ENCODE measurements around the gene CCDC185.
"Not testable (repeated sequence)": the region's sequence is repeated elsewhere in the genome, so short reads cannot be mapped to it uniquely, and the experiment has no call there.

CCDC185 gene

DNA sequence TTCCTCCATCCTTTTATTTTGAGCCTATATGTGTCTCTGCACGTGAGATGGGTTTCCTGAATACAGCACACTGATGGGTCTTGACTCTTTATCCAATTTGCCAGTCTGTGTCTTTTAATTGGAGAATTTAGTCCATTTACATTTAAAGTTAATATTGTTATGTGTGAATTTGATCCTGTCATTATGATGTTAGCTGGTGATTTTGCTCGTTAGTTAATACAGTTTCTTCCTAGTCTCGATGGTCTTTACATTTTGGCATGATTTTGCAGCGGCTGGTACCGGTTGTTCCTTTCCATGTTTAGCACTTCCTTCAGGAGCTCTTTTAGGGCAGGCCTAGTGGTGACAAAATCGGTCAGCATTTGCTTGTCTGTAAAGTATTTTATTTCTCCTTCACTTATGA lies 6.2 kb downstream of the CCDC185 start:
- not testable (repeated sequence) for DNase-seq

DNA sequence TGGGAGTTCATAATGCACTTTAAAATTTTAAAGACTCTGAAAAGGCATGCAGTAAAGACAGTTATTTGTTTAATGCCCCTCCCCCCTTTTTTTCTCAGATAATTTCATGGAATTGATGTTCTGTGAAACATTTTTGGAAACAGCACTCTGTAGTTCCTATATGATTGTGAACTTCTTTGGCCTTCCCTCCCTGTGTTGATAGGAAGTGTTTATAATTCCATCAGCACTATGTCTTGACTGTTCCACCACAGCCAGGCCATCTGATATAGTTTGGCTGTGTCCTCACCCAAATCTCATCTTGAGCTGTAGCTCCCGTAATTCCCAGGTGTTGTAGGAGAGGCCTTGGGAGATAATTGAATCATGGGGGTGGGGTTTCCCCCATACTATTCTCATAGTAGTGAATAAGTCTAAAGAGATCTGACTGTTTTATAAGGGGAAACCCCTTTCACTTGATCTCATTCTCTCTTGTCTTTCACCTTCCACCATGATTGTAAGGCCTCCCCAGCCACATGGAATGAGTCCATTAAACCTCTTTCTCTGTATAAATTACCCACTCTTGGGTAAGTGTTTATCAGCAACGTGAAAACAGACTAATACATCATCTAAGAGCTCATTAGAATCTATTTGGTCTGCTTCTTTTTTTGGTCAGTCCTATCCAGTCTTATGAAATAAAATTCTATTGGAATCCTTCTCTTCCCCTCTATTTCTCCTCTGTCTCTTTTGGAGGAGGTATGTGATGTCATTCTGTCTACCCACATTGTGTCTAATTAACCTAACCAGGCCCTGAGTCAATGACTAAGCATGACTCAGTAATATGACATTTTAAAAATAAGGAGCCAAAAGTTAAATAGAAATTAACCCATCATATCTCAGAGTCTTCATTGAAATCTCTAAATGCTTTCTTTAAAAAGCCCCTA lies 8.9 kb downstream of the CCDC185 start:
- DNase-seq: no peak

DNA sequence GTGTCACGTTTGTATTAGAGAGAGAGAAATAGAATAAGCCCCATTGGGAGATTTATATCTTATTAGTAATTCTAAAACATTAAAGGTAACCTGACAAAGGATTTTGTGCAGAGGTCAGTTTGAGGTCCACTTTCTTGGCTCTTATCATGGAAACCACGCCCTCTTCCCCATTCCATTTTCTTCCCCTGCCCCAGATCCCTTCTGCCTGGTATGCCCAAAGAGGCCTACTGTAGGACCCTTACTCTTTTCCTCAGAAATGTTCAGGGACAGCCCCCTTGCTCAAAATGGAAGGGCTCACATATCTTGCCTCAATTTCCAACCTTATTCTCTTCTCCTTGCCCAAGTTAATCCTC lies 9.6 kb downstream of the CCDC185 start:
- DNase-seq: no peak

DNA sequence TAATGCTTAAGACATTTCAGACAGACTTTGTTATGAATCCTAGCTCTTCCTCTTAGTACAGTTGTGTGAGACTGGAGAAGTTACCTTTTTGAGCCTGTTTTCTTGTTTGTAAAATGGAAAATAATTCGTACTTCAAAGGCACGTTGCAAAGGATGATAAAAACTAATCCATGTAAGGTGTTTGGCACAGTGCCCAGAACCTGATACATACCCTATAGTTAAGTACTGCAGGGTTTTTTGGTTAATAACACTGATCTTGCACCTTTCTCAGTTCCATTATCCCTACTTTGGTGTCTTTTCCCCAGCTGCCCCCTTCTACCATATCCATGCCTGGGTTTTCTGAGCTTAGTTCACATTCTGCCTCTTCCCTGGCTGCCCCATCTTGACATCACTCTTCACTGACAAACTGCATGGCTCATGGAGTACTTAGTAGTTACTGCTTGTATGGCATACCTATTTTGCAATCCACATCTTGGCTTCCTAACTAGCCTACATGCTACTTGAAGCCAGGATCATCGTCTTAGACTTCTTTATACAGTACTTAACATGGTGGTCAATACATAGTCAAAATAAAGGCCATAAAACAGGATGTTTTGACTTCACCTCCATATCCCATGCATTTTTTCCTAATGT lies 10.1 kb downstream of the CCDC185 start:
- DNase-seq: no peak

DNA sequence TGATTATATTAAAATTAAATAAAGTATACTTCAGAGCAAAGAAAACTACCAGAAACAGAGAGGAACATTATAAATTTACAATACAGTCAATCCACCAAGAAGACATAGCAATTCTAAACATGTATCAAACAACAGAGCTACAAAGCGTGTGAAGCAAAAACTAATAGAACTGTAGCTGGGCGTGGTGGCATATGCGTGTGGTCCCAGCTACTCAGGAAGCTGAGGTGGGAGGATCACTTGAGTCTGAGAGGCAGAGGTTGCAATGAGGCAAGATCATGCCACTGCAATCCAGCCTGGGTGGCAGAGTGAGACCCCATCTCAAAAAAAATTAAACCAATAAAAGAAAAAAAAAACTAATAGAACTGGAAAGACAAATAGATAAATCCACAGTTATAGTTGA lies 12.3 kb downstream of the CCDC185 start:
- no peak for DNase-seq

DNA sequence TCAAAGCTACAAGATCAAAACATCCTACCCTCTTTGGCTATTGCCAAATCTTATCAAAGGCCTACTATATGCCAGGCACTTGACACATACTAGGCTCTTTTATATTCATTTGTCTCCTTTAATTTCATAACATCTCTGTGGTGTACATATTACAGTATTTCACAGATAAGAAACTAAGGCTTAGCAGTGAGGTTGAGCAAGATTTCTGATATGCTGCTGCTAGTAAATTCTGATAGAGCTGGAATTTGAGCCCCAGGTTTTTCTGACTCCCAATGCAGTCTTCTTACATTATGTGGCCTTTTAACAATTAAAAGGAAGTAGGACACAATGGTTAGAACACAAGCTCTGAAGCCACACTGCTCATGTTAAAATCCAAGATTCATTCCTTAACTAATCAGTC lies 16.8 kb downstream of the CCDC185 start:
- no peak for DNase-seq

DNA sequence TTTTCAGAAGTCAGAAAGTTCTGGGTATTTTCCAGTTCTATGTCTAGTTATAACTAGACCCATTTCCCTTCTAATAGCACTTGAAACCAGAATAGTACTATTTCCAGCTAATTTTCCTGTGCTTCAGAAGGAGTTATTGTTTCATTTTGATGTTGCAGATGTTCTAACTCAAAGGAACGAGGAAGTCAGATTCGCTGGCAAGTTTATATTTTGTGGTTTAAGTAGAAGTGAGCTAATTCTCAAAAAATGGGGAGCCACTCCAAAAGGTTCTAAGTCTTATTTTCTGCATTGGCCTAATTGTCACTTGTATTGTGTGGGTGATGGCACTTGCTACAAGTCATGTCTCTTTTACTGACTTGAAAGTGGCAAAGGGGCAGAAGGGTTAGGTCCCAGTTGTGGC lies 18.1 kb downstream of the CCDC185 start:
- DNase-seq: no peak

DNA sequence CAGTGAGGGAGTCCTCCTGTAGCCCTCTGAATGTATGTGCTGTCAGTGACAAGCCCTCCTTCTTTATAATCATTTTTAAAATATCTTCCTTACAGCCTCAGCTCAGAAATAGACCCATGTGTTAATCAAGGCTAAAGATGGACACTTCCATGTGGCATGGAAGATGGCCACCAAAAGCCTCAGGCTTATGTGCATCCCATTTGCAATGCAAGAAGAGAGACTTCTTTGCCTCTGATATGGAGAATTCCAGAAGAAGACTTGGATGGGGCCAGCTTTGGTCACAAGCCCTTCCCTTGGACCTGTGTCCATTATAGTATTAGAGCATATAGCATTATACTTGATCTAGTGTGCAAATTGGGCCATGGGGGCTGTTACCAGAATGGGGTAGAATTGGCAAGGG lies 18.5 kb downstream of the CCDC185 start:
- no peak for DNase-seq

DNA sequence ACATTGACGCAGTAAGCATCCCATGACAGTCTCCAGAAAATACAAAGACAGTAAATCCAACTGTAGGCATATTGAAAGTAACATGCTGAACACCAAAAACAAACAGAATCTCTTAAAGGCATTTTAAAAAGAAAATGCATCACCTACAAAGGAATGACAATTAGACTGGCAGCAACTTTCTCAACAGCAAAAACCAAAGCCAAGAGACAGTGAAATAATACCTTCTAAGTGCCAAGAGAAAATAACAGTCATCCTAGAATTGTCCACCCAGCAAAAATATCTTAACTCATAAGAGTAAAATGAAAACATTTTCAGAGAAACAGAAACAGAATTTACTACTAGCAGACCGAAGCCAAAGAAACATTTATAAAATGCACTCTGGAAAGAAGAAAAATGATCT lies 20.0 kb downstream of the CCDC185 start:
- DNase-seq: no peak

DNA sequence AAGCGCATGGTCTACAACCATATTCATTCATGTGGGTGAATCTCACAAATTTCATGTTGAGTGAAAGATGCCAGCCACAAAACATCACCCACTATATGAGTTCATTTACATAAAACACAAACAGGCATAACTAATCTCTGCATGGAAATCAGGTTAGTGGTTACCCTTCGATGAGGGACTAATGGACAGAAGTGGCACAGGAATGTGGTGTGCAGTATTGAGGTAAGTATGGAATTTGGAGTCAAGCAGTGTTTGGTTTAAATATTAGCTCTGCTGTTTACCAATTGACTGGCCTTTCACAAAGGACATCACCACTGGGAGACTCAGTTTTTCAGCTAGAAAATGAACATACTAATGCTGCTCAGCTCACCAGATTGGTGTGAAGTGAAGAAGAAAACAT lies 24.2 kb downstream of the CCDC185 start:
- no peak for DNase-seq

DNA sequence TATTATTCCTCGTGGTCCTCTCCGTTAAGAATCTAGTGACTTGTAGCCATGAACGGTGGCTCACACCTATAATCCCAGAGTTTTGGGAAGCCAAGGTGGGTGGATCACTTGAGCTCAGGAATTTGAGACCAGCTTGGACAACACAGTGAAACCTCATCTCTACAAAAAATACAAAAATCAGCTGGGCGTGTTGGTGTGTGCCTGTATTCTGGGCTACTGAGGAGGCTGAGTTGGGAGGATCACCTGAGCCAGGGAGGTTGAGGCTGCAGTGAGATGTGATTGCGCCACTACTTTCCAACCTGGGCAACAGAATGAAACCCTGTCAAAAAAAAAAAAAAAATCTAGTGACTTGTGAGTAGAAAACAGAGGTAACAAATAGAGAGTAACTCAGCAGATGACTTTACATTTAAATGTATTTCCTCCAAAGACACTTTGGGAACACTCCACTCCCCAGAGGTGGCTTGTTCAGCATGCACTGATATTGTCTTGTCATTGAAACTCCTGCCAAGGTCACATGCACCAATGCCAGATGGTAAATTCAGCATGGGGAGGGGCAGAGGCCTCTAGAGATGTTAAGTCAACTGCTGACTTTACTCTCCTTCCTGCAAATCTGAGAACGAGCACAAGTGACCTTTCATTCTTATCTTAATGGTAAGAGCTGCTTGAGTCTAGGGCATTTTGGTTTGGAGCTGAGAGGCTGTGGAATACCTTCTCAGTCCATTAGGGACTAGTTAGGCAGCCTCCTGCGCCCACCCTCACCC lies 24.9 kb downstream of the CCDC185 start:
- no peak for DNase-seq

DNA sequence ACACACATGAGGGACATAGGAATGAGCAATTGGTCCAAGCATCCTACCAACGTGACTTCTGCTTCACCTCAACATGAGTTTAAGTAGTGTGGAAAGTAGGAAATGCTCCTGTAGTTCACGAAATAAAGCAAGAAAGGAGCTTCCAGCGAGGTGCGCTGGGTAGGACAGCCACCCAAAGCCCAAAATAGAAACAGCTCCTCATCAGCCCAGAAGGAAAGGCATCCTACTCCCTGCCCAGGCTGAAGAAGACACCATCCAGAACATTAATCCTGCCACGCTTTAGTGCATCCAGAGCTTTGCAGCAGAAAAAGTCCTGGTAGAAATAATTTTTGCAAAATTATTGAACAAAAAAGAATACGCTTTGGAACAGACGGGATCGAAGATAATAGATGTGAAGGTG lies 25.9 kb downstream of the CCDC185 start:
- DNase-seq: no peak

DNA sequence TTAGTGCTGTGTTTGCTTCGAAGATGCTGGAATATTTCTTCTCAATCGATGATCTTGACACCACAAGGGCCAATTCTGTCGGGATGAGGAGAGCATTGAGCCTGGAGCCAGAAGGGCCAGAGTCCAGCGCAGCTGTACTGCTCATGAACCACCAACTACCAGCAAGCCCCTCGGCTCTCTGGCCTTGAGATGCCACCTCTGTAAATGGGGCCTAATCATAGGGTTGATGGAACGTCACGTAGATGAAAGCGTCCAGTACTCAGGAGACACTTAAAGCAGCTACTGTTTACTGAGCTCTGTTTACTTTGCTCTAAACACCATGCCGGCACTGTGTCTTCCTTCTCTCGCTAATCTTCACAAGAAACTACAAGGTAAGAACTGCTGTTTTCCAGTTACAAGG lies 26.3 kb downstream of the CCDC185 start:
- no peak for DNase-seq

DNA sequence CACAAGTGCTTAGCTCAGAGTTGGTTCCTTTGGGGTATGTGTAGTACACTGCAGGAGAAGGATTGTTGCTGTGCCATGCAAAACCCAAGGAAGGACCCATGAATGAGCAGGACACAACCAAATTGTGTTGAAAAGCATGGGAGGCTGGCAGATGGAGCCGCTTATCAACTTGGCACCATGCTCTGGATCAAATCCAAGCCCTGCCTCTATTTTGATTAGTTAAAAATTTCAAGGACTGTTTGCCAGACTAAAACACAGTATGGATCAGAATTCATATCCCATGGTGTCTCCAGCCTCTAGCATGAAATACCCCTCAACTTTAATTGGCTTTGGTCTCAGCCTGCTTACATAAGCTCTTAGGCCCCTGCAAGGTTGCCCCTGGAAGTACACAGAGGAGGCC lies 27.8 kb downstream of the CCDC185 start:
- no peak for DNase-seq

DNA sequence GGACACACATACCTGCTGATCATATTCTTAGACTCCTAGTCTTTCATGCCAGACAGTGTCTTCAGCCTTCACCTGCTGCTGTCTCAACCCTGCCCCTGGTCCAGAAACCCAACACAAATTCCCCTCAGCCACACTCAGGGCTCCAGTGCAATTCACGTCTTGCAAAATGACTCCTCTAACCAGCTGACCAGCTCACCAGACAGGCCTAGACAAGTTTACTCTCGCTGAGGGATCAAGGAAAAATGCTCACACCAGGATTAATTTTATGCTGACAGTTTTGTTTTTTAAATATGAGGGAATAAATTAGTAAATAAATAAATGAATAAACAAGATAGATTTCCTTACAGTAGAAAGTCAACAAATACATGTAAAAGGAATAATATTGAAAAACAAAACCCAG lies 28.5 kb downstream of the CCDC185 start:
- no peak for DNase-seq

DNA sequence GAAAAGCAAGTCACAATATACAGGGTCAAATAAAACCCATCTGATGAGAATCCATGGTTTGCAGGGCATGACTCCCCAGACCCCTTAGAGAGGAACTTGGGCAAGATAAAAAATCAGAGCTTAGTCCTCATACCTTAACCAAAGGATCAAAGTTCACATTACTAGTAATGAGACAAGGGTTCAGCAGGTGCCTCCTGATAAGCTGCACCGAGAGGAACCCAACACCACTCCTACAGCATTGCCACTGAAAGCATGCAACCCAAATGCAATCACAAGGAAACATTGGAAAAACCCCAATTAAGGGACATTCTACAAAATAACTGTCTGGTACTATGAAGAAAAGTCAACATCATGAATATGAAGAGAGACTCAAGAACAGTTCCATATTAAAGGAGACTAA lies 29.7 kb downstream of the CCDC185 start:
- DNase-seq: no peak

DNA sequence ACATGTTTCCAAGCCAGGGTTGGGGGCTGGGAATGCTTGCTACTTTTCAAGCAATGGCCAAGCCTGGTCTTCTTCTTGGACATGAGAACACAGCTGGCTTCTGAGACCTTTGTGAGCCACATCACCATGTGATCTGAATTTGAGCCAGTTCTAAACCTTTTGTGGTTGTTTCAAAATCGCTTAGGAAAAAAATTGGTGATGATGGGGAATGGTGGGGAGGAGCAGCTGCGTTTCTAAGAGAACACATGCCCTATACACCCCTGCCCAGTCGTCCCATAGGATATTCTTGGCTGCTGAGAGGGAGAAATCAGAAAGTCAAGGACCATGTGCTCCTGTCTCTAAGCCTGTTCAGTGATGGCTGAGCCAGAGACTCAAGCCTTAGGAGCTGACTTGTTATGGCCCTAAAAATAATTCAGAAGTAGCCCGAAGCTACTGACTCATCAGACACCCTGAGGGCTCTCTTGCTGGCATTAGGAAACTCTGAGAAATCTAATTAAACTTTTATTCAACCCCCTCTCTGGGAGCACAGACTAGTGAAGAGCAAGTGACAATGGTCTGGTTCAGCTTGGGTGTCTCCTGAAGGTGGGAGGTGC lies 30.5 kb downstream of the CCDC185 start:
- no peak for DNase-seq

DNA sequence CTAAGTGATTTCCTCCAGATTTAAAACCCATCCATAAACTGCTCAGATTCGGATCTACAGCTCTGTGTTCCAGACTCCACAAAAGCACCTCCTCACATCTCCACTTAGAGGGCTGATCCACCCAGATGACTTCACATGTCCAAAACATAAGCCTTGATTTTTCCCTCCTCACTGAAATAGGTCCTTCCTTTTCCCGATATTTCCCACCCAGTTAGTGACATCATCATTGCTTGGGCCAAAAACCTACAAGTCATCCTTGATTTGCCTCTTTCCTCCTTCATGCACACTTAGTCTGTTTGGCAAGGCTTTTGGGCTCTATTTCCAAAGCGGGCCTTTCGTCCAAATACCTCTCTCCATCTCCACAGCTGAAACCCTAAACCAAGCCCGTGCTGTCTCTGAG lies 32.3 kb downstream of the CCDC185 start:
- DNase-seq: no peak

DNA sequence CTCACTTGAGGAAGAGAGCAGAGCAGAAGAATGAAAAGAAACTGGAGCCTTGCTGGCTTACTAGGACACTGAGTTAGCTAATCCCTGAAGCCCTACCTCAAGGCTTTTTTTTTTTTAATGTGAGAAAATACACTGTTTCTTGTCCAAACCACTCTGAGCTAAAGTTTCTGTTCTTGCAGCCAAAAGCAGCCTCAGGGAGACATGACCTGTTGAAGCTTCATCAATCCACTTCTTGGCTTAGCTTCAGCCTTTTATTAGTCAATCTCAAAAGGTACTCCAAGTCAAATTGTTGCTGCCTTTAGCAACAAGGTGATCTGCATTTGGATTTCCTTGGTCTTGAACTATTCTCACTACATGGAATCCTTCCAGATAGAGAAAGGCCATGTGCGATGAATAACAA lies 33.7 kb downstream of the CCDC185 start:
- no peak for DNase-seq

DNA sequence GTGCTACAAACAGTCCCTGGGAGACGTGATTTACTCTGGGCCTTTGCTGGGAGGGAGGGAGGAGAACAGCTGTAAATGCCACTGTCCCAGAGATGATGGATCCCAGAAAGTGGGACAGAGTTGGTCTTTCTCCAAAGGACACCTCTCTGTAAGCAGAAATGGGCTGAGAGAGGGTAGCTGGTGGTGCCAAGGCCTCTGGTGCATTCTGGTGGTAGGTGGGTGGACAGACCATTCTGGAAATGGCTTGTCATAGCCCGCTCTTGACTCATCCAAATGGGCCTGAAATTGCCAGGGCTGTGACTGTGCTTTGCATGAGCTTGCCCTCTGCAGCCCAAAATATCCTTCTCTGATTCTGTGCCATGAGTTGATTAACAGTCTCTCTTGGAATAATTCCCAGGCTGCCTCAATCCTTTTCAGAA lies 36.1 kb downstream of the CCDC185 start:
- no peak for DNase-seq

DNA sequence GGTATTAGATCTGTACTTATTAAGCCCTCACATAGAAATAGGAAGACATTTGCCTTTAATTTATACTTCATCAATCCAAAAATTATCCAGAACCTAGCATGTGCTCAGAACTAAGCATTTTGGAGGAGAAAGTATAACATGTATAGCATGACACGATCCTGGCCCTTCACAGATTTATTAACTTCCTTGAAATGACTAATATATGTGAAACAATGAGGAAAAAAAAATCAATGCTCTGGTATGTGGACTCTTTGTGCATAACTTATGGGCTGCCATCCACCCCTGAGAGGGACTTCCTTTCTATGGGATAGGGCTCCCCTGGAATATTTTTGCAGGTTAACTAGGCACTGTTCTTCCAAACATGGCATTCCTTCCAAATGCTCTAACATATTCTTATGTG lies 36.6 kb downstream of the CCDC185 start:
- no peak for DNase-seq

DNA sequence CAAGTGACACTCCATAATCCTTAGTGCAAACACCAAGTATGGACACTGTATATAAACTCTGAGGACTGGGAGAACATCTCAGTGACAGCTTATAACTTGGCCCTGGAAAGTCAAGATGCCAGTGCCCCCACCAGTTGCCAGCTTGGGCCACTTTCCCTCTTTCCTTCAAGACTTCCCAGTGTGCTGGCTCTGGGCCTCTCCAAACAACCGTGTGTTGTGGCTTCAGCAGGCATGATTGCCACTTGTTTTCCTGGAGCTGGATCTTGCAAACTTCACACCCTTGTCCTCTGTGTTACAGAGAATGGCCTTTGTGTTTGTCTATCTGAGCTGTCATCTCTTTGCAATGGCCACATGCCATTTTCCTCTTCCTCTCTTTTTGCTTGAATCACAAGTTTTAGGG lies 37.0 kb downstream of the CCDC185 start:
- DNase-seq: no peak

DNA sequence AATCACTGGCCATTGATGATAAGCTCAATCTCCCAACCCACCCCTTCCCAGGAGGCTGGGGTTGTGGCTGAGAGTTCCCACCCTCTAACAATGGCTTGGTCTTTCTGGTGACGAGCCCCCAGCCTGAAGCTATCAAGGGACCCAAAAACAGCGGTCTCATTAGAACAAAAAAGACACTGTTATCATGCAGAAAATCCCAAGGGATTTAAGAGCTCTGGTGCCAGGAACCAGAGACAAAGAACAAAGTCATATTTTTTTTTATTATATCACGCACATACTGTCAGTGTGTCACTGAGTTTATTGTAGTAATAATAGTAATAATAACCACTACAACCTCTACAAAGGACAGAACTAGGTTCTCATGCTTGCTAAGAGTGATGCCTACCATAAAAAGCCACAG lies 43.9 kb downstream of the CCDC185 start:
- no peak for DNase-seq

DNA sequence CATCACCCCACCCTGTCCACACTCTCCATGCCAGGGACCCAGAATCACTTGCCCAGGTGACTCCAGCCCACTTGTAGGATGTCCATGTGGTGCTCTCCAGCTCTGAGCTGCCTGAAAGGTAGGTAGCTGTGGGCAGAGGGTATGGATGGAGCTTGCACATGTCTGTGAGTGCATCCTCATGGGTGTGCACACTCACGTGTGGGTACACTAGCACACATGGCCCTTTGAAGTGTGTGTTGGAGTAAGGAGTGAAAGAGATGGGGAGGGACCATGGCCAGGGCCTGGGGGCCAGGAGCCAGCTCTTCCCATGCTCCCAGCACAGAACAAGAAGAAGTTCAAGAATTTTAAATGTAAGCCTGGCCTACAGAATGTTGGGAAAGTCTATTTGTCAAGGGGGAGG lies 50.2 kb downstream of the CCDC185 start:
- no peak for DNase-seq
